HG02970 (cell line): ENCODE data around the gene CCDC178.
A peak's percentile ranks its signal among the peaks of the same experiment; 100 is the strongest.
"Not testable (repeated sequence)": the region's sequence is repeated elsewhere in the genome, so short reads cannot be mapped to it uniquely, and the experiment has no call there.

Experiments used
- ATAC-seq: cut with Tn5 transposase; IDR thresholded peaks from one replicate; pipeline ENCODE4 v1.9.1; 2021; ENCODE audit warnings: mild to moderate bottlenecking, moderate library complexity, moderate number of reproducible peaks; ENCODE audit not compliant: unreplicated experiment, low FRiP score

Gene CCDC178

DNA sequence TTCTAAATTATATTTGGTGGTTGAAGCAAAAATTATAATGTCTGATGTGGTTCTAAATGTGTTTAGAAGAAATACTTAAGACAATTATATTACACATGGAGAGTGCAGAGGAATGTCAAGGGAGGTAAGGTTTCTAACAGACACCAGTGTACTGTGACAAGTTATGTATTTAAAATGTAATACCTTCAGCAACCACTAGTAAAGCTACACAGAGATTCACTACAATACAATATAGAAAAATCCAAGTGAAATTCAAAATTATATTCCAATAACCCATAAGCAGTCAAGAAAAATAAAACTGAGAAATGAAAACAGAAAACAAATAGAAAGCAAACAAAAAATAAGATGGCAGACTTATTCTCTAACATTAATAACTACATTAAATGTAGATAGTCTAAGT, 418.2 kb downstream of the CCDC178 start:
- no peak for ATAC-seq

- no peak for ATAC-seq
Observed at GRCh38 chr18:33020877-33021276, 419.6 kb downstream of the CCDC178 start.

DNA sequence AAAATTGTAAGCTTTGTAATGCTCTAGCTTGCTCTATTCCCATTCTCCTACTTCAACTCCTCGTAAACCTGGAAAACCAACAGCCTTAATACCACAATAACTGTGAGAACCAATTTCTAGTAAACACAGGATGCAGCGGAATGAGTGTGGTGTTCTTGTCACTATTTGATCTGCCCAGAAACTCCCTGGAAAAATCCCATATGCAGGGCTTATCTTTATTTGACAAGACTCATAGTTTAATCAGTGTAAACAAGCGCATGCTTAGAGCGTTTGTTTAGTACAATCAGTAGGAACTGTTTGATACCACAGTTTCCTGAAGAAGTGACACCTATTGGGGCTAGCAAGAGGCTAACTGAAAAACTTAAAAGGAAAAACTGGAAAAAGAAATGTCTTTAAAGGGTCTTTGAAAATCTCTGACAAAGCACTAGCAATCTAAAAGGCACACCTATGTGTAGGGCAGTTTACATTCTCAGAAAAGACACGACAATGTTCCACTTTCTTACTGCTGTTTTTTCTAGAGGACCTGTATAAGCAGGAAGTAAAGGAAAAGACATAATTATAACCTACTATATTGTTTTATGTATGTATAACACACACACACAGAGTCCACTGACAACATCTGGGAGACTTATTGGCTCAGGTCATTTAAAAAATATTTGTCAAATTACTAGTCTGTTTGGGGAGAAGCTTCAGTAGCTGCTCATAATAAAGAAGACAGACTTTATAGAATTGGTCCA, 426.3 kb downstream of the CCDC178 start:
- no peak for ATAC-seq

GRCh38 chr18:33010149-33010548, 430.4 kb downstream of the CCDC178 start:
- ATAC-seq = no peak

DNA sequence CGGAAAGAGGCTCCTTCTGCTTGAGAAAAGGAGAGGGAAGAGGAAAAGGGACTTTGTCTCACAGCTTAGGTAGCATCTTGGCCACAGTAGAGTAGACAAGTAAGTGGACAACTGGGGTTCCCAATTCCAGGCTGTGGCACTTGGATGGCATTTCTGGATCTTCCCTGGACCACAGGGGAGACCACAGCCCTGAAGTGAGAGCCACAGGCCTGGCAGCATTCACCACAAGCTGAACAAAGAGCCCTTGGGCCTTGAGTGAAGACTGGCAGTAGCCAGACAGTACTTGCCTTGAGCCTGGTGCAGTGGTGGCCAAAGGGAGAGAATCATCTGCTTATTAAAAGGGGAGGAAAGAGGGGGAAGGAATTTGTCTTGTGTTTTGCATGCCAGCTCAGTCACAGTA, 441.6 kb downstream of the CCDC178 start:
- no peak for ATAC-seq

DNA sequence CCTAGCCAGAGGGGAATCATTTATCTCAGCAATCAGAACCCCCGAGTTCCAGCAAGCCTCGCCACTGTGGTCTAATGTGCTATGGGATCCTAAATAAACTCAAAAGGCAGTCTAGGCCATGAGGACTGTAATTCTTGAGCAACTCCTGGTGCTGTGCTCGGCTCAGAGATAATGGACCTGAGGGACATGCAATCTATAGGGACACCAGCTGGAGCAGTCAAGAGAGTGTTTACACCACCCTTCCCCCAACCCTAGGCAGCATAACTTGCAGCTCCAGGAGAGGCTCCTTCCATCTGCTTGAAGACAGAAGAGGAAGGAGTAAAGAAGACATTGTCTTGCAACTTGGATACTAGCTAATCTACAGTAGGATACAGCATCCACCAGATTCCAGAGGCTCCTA, 442.2 kb downstream of the CCDC178 start:
- ATAC-seq = no peak

GRCh38 chr18:32983721-32984120, 456.8 kb downstream of the CCDC178 start:
- no peak for ATAC-seq

- no peak for ATAC-seq
Observed at GRCh38 chr18:32980896-32981295, 459.6 kb downstream of the CCDC178 start.

GRCh38 chr18:32975501-32975900, 465.0 kb downstream of the CCDC178 start:
- ATAC-seq = no peak

- no peak for ATAC-seq
Observed at GRCh38 chr18:32975163-32975436, 465.4 kb downstream of the CCDC178 start.

DNA sequence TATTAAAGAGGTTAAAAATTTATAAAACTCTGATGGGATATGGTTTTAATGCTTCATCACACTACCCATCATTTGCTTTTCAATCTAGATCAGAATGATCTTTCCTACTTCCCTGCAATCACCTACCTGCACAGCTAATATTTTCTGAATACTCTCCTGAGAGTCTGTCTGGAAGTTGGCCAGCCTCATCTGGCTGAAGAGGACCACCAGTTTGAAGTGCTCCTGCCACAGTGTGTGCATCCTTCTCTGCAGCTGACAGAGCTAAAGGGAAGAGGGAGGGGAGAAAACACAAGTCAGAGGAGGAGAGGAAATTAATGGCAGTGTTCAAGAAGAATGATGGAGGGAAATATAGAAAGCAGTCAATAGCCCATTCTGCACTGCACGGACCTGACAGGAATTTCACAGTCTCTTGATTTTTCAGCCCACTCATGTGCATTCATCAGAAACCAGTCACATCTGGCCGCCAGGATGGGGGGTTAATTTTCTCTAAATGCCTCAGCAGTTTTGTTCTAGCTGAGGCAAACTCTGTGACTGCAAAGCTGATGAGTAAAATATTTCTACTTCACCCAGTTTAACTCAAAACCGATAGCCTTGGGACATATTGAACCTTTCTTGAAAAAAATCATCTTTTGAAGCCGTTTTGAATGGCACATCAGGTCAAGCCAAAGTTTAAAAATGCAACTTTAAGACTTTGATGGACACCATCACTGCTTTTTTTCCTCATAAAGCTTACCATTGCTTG, 465.9 kb downstream of the CCDC178 start:
- ATAC-seq = no peak

DNA sequence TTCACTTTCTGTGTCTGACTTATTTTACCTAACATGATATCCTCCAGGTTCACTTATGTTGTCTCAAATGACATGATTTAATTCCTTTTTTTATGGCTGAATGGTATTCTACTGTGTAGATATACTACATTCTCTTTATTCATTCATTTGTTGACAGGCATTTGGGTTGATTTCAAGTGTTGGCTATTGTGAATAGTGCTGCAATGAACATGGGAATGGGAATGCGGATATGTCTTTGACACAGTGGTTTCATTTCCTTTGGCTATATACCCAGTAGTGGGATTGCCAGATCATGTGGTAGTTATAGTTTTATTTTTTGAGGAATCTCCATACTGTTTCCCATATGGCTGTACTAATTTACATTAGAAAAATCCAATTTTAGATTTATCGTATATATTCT, 472.3 kb downstream of the CCDC178 start:
- ATAC-seq = no peak

- ATAC-seq = no peak
Observed at GRCh38 chr18:32966141-32966540, 474.4 kb downstream of the CCDC178 start.

DNA sequence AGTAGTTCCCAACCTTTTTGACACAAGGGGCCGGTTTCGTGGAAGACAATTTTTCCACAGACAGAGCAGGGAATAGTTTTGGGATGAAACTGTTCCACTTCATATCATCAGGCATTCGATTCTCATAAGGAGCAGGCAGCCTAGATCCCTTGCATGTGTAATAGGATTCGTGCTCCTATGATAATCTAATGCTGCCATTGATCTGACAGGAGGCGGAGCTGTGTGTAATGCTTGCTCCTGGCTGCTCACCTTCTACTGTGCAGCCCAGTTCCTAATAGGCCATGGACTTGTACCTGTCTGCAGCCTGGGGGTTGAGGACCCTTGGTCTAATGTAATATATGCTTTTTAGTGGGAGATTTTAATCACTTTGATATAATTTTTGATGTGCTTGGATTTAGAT, 479.0 kb downstream of the CCDC178 start:
- no peak for ATAC-seq

GRCh38 chr18:32958746-32959145, 481.8 kb downstream of the CCDC178 start:
- ATAC-seq = peak; percentile 61

DNA sequence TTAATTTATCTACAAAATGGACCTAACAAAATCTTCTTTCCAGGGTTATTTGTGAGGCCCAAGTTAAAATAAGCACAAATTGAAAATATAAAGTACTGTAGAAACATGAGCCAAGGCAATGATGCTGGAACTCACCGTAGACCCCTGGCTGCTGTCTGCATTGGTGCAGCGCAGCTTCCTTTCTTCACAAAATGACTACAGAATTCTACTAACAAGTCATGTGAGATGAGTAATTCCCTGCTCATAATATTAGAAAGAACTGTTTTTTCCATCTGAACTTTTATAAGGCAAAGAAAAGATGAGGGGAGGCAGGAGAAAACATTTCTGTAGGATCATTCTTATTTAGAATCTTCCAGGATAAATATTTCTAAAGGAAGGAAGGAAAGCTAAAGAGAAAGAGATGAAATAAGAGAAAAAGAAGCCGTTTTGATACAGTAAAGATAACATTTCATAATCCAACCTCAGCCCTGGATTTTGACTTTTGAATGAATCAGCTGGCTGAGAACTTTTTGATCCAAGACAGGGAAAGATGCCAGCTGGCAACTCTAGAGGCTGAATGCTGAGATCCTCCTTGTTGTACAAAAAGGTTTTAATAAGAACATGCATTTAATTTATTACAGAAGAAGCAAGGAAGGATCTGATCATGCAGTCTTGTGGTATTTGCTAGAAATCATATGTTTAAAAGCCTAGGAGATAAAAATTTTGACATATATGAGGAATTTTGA, 483.8 kb downstream of the CCDC178 start:
- no peak for ATAC-seq

DNA sequence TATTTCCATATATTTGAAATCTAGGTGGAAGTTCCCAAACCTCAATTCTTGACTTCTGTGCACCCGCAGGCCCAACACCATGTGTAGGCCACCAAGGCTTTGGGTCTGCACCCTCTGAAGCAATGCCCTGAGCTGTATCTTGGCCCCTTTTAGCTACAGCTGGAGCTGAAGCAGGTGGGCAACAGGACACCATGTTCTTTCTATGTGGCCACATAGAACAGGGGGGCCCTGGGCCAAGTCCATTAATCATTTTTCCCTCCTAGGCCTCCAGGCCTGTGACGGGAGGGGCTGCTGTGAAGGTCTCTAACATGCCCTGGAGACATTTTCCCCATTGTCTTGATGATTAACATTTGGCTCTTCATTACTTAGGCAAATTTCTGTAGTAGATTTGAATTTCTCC, 488.2 kb downstream of the CCDC178 start:
- not testable (repeated sequence) for ATAC-seq

- no peak for ATAC-seq
Observed at GRCh38 chr18:32937597-32937996, 502.9 kb downstream of the CCDC178 start.

DNA sequence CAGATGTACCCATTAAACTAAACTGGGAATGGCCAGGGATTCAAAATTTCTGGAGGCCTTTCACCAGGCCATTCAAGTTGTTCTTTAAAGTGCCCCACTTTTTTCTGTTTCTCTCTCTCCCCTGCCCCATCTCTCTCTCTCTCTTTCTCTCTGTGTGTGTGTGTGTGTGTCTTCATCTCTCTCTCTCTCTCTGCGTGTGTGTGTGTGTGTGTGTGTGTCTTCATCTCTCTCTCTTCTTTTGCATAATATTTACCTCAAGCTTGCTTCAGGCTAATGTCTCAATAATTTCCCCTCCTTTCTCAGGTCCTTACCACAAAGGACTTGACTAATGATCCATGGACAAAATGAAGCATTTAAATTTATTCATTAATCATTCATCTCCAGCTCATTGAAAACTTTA, 503.5 kb downstream of the CCDC178 start:
- ATAC-seq = no peak

DNA sequence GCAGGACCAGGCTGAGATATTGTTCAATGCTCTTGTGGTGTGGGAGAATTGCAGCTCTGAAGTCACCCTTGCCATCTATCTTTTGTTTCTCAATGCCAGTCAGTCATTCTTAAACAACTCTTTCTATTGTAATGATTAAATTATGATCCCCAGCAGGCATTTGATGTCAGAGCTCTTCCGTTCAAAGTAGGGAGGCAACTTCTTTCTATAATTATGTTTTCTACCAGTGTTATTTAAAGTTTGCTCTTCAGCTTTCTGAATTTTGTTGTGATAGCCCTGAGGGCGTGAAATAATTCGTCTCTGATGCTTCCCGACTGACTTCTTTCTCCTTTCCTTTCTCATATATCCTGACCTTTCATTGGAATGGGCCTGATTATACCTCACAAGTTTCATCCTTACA, 506.3 kb downstream of the CCDC178 start:
- ATAC-seq = no peak

DNA sequence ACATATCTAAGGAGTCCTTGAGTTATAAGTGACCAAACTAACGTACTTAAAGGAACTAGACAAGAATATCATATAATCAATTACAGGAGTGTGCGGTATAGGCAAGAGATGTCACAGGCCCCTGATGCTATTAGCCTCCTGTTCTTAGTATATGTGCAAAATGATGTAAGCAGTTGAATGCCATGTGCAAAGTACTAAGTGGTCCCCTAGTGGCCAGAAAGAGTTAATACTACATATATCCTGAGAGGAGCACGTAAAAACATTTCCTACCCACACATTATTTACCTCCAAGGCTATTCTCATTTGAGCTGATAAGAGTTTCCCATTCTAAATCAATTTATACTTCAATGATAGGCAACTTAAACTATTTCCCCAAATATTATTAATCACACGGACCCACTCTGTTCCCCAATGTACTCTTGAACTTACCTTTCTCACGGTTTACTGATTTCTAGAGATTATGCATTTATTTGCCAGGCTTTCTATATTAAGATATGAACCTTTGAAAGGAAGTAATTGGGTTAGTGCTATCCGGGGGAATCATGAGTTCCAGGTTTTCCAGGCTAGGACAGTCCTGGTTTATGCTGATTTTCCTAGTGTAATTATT, 509.7 kb downstream of the CCDC178 start:
- peak; percentile 96 for ATAC-seq
